ENCODE measurements around the gene PRPF8. TPM values are rescaled to one million over a fixed set of nuclear protein-coding genes. Genes with fewer than 3 reads are reported as not detected.

The PRPF8 gene
- total and polyA plus RNA-seq, 2 of the 13 experiments (the other 11 are each of a cell fraction or from before 2014, with no cell fraction given), result 112 to 179 TPM

DNA sequence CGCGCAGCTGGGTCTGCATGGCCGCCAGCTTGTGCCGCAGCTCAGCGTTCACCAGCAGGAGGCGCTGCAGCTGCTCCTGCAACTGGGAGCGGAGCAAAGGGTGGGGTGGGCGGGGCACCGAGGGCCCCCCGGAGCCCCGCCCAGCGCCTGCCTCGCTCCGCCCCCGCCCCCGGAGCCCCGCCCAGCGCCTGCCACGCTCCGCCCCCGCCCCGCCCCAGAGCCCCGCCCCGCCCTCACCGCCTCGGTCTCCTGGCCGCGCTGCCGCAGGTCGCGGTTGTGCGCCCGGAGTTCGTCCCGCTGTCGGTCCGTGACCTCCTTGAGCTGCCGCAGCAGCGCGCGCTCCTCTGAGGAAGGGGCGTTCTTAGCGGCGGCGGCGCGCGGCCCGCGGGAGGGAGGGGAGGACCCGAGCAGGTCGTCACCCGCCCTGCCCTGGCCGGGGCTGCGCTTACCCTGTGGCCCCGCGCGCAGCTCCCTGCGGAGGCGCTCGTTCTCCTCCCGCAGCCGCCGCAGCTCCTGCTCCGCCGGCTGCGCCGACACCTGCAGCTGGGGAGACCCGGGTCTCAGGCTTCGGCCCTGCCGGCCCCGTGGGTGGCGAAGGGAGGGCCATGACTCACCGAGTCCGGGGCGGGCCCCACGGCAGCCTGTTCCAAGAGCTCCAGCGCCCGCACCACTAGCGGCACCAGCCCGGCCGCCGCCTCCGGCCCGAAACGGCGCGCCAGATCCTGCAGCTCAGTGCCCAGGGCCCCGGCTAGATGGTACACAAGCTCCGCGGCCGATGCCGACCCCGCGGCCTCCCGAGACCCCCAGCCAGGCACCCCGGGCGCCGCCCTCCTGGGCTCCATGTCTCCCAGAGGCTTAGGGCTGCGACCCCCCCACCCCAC, 35.5 kb downstream of the PRPF8 start (continued):
- TF ChIP-seq CREB3 (CRISPR knock-in tag; IDR thresholded peaks at IDR 0.05), result peak; percentile 23; the same call in 1 of the 2 replicates
- peak; percentile 46 for TF ChIP-seq HNRNPK (IDR thresholded peaks at IDR 0.05; ENCODE audit: low read depth, low read length, poor library complexity, severe bottlenecking)
- no peak for TF ChIP-seq GLMP (CRISPR knock-in tag; IDR thresholded peaks at IDR 0.05; ENCODE audit: borderline replicate concordance)
- peak; percentile 11; the same call in 1 of the 2 replicates for TF ChIP-seq TBX2 (CRISPR knock-in tag; IDR thresholded peaks at IDR 0.05; ENCODE audit: borderline replicate concordance)
- TF ChIP-seq, protein P1, sequence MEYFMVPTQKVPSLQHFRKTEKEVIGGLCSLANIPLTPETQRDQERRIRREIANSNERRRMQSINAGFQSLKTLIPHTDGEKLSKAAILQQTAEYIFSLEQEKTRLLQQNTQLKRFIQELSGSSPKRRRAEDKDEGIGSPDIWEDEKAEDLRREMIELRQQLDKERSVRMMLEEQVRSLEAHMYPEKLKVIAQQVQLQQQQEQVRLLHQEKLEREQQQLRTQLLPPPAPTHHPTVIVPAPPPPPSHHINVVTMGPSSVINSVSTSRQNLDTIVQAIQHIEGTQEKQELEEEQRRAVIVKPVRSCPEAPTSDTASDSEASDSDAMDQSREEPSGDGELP (IDR thresholded peaks at IDR 0.05; ENCODE audit: borderline replicate concordance, low read depth), result peak; percentile 76; the same call in 1 of the 2 replicates
- TF ChIP-seq, protein P2, sequence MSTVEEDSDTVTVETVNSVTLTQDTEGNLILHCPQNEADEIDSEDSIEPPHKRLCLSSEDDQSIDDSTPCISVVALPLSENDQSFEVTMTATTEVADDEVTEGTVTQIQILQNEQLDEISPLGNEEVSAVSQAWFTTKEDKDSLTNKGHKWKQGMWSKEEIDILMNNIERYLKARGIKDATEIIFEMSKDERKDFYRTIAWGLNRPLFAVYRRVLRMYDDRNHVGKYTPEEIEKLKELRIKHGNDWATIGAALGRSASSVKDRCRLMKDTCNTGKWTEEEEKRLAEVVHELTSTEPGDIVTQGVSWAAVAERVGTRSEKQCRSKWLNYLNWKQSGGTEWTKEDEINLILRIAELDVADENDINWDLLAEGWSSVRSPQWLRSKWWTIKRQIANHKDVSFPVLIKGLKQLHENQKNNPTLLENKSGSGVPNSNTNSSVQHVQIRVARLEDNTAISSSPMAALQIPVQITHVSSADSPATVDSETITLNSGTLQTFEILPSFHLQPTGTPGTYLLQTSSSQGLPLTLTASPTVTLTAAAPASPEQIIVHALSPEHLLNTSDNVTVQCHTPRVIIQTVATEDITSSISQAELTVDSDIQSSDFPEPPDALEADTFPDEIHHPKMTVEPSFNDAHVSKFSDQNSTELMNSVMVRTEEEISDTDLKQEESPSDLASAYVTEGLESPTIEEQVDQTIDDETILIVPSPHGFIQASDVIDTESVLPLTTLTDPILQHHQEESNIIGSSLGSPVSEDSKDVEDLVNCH (CRISPR knock-in tag; IDR thresholded peaks at IDR 0.05), result 0 out of 2 replicates have a peak, but pooled peaks have one; percentile 61
- TF ChIP-seq GLI4 (CRISPR knock-in tag; IDR thresholded peaks at IDR 0.05; ENCODE audit: borderline replicate concordance), result peak; percentile 45; the same call in 1 of the 2 replicates
- peak; percentile 45 for TF ChIP-seq GATAD2A (CRISPR knock-in tag; IDR thresholded peaks at IDR 0.05)
- TF ChIP-seq ZNF510 (CRISPR knock-in tag; IDR thresholded peaks at IDR 0.05; ENCODE audit: low read depth), result 0 out of 2 replicates have a peak, but pooled peaks have one; percentile 27
- peak; percentile 57; the same call in 1 of the 2 replicates for TF ChIP-seq TFDP1 (CRISPR knock-in tag; IDR thresholded peaks at IDR 0.05; ENCODE audit: borderline replicate concordance)
- TF ChIP-seq REXO4 (CRISPR knock-in tag; IDR thresholded peaks at IDR 0.05; ENCODE audit: borderline replicate concordance), result no peak
- peak; percentile 9; the same call in 1 of the 2 replicates for TF ChIP-seq PHF21A (CRISPR knock-in tag; IDR thresholded peaks at IDR 0.05)
- no peak for TF ChIP-seq HOMEZ (CRISPR knock-in tag; IDR thresholded peaks at IDR 0.05; ENCODE audit: low read depth)
- TF ChIP-seq ZNF710 (CRISPR knock-in tag; IDR thresholded peaks at IDR 0.05; ENCODE audit: borderline replicate concordance), result no peak; the same call in 1 of the 2 replicates
- TF ChIP-seq GABPB1 (CRISPR knock-in tag; IDR thresholded peaks at IDR 0.05), result peak; percentile 50
- TF ChIP-seq ARNTL (CRISPR knock-in tag; IDR thresholded peaks at IDR 0.05), result no peak
